Activated CD8-positive, alpha-beta T cell treated with anti-CD3 and anti-CD28 coated beads for 36 hours (primary cell): ENCODE data around the gene S100A14. TPM values are rescaled to one million over a fixed set of nuclear protein-coding genes. Genes with fewer than 3 reads are reported as not detected.

ENCODE experiments used
- ATAC-seq: fragments of 200-7000 bp; cut with Tn5 transposase; one replicate; pipeline ENCODE4 v1.10.0; 2021; ENCODE audit warnings: mild to moderate bottlenecking, moderate library complexity
- CTCF ChIA-PET: fragments of 350-600 bp; sonication (Branson Sonifier 250); formaldehyde crosslinking; loops from one replicate; lab custom pipeline; 2021; ENCODE audit warnings: antibody characterized with exemption; lab: Charles Lee
- POLR2A ChIA-PET: fragments of 350-600 bp; sonication (Branson Sonifier 250); formaldehyde crosslinking; loops from one replicate; lab custom pipeline; 2021; ENCODE audit warnings: antibody characterized with exemption; lab: Charles Lee
- DNase-seq: peaks from one replicate; pipeline ENCODE4 v3.0.0-alpha.2; 2020
- H3K27ac Mint-ChIP-seq: one replicate; pipeline ENCODE4 v1.8.0; 2021; ENCODE audit warnings: mild to moderate bottlenecking, mixed read lengths
- H3K27me3 Mint-ChIP-seq: one replicate; pipeline ENCODE4 v1.8.0; 2021; ENCODE audit warnings: mixed read lengths
- H3K36me3 Mint-ChIP-seq: one replicate; pipeline ENCODE4 v1.8.0; 2021; ENCODE audit warnings: low read depth, mixed read lengths
- H3K4me1 Mint-ChIP-seq: one replicate; pipeline ENCODE4 v1.8.0; 2021; ENCODE audit warnings: low read depth, mixed read lengths
- H3K4me3 Mint-ChIP-seq: one replicate; pipeline ENCODE4 v1.8.0; 2021; ENCODE audit warnings: mild to moderate bottlenecking, moderate library complexity, mixed read lengths
- H3K9me3 Mint-ChIP-seq: one replicate; pipeline ENCODE4 v1.8.0; 2021; ENCODE audit warnings: mixed read lengths
- CTCF ChIP-seq: fragments of 200-600 bp; IDR thresholded peaks from one replicate; pipeline ENCODE4 v1.8.0; 2022; ENCODE audit warnings: antibody characterized with exemption, mild to moderate bottlenecking
- intact Hi-C: fragments of 100-400 bp; cut with micrococcal nuclease; formaldehyde crosslinking; loops from one replicate; pipeline ENCODE4 v1.10.0; 2022
- total RNA-seq, 2 experiments: library from RNA; stranded (reverse); gene quantifications; one replicate each; pipeline ENCODE4 v1.2.3, GENCODE V29; 2021

Gene S100A14
- total RNA-seq, 2 experiments from 2014 or later = not detected

- POLR2A ChIA-PET = interaction anchor here (0.9 to 4.5 kb wide), 17 partner anchors 10 to 140 kb away, joined by 3 to 64 read pairs (median 5); partner anchors contain the start of genes ILF2, S100A4, S100A6 and SNAPIN
- Mint-ChIP-seq H3K4me3 (peak overlapping the region; percentile 100), H3K4me1 (peaks cover 41% of the 10 kb centered on the region), H3K36me3 (peaks cover 37% of the 10 kb centered on the region), H3K27ac (peak overlapping the region; percentile 99), H3K27me3 (no peaks in the 10 kb centered on the region), H3K9me3 (peaks cover 4% of the 10 kb centered on the region)
- CTCF ChIA-PET = interaction anchor here (1.0 to 3.1 kb wide), 14 partner anchors 11 to 353 kb away, joined by 3 to 19 read pairs (median 6); partner anchors contain the start of genes NPR1, RAB13, S100A14 and S100A6
- ATAC-seq = no peak
- intact Hi-C loops = no loop called here
- no peak for DNase-seq
- no peak for TF ChIP-seq CTCF
These were observed 17.1 kb upstream of the S100A14 start for GRCh38 chr1:153633161-153633753.

- CTCF ChIA-PET = interaction anchor here (2.7 to 6.4 kb wide), 2 partner anchors 14 to 98 kb away, joined by 15 to 60 read pairs; partner anchors contain the start of gene S100A14
- no peak for TF ChIP-seq CTCF
- ATAC-seq = no peak
- peaks cover 21% of the 10 kb centered on the region for H3K36me3 Mint-ChIP-seq
- no peak overlapping the region for H3K4me3 Mint-ChIP-seq
- peak overlapping the region; percentile 63 for H3K27ac Mint-ChIP-seq
- DNase-seq = no peak
- H3K27me3 Mint-ChIP-seq = peaks cover 6% of the 10 kb centered on the region
- peaks cover 30% of the 10 kb centered on the region for H3K4me1 Mint-ChIP-seq
- POLR2A ChIA-PET = no interaction called here
- H3K9me3 Mint-ChIP-seq = peaks cover 4% of the 10 kb centered on the region
- intact Hi-C loops = no loop called here
These were observed 15.2 kb upstream of the S100A14 start for GRCh38 chr1:153631047-153632022.

- no peak overlapping the region for H3K27ac Mint-ChIP-seq
- POLR2A ChIA-PET = interaction anchor here (0.9 to 1.1 kb wide), 2 partner anchors 68 to 85 kb away, joined by 3 read pairs; partner anchors contain the start of gene S100A4
These were observed 14.3 kb upstream of the S100A14 start for GRCh38 chr1:153630384-153630783.

GRCh38 chr1:153629971-153630370, 13.8 kb upstream of the S100A14 start:
- no peak for ATAC-seq
- POLR2A ChIA-PET = interaction anchor here (0.9 to 1.1 kb wide), 2 partner anchors 68 to 84 kb away, joined by 3 read pairs; partner anchors contain the start of gene S100A4

More at GRCh38 chr1:153630384-153630783, 14.3 kb upstream of the S100A14 start:
- peaks cover 4% of the 10 kb centered on the region for H3K9me3 Mint-ChIP-seq
- intact Hi-C loops = no loop called here
- DNase-seq (no peak), ATAC-seq (no peak)
- H3K4me1 Mint-ChIP-seq = peaks cover 27% of the 10 kb centered on the region
- CTCF ChIA-PET = interaction anchor here (0.7 to 6.4 kb wide), 5 partner anchors 13 to 120 kb away, joined by 4 to 60 read pairs (median 7); partner anchors contain the start of gene S100A14
- TF ChIP-seq CTCF = no peak
- peaks cover 9% of the 10 kb centered on the region for H3K27me3 Mint-ChIP-seq
- no peak overlapping the region for H3K4me3 Mint-ChIP-seq
- H3K36me3 Mint-ChIP-seq = peaks cover 14% of the 10 kb centered on the region

More at GRCh38 chr1:153629971-153630370, 13.8 kb upstream of the S100A14 start:
- peaks cover 10% of the 10 kb centered on the region for H3K36me3 Mint-ChIP-seq
- no peak overlapping the region for H3K4me3 Mint-ChIP-seq
- H3K27ac Mint-ChIP-seq = no peak overlapping the region
- no peak for DNase-seq
- H3K4me1 Mint-ChIP-seq = peaks cover 25% of the 10 kb centered on the region
- intact Hi-C loops = no loop called here
- H3K9me3 Mint-ChIP-seq = peaks cover 4% of the 10 kb centered on the region
- TF ChIP-seq CTCF = no peak
- H3K27me3 Mint-ChIP-seq = peaks cover 9% of the 10 kb centered on the region
- CTCF ChIA-PET = interaction anchor here (0.7 to 6.4 kb wide), 5 partner anchors 13 to 119 kb away, joined by 4 to 60 read pairs (median 7); partner anchors contain the start of gene S100A14
